Breast epithelium (tissue), 3 donors: ENCODE data around the gene BACH2.

Source experiments
- CTCF ChIP-seq, 3 donors: fragments of 450-650 bp; IDR thresholded peaks; one replicate each; pipeline ENCODE4 v1.5.1; 2016 to 2017; ENCODE audit warnings: antibody characterized with exemption in 3 of 3, mild to moderate bottlenecking in 3 of 3, moderate library complexity in 3 of 3
- POLR2A ChIP-seq: fragments of 450-650 bp; IDR thresholded peaks from one replicate; pipeline ENCODE4 v1.6.1; 2016; ENCODE audit warnings: antibody characterized with exemption, mild to moderate bottlenecking, moderate library complexity

- TF ChIP-seq CTCF (IDR thresholded peaks at IDR 0.05) (no peak), POLR2A (no peak)
These were observed 136.6 kb downstream of the BACH2 start for GRCh38 chr6:90160013-90160412.
